Esophagus muscularis mucosa (tissue), 4 donors: Measurements from ENCODE around the gene BACE2. TPM values are rescaled to one million over a fixed set of nuclear protein-coding genes. Genes with fewer than 3 reads are reported as not detected.

Experiments
- DNase-seq: peaks from one replicate; pipeline ENCODE4 v3.0.0-alpha.2; 2017; ENCODE audit errors: extremely low spot score
- H3K27ac ChIP-seq, 4 donors: fragments of 200-600 bp; sonication (generic); replicated peaks in 1 of 4; 1 replicate in 3 of 4; 2 replicates in 1 of 4; pipeline ENCODE4 v1.5.1; 2016 to 2019; ENCODE audit warnings: mild to moderate bottlenecking in 1 of 4
- H3K27me3 ChIP-seq, 4 donors: fragments of 200-600 bp; sonication (generic); one replicate each; pipeline versions ENCODE4 v1.5.1 to v1.6.0; 2016 to 2019
- H3K36me3 ChIP-seq, 4 donors: fragments of 200-600 bp; sonication (generic); one replicate each; pipeline ENCODE4 v1.5.1; 2016 to 2019
- H3K4me1 ChIP-seq, 4 donors: fragments of 200-600 bp; sonication (generic); one replicate each; pipeline ENCODE4 v1.5.1; 2016 to 2019
- H3K4me3 ChIP-seq, 4 donors: fragments of 200-600 bp; sonication (generic); 1 replicate in 2 of 4; 2 replicates in 2 of 4; pipeline ENCODE4 v1.5.1; 2016 to 2019; ENCODE audit warnings: mild to moderate bottlenecking in 4 of 4, moderate library complexity in 1 of 4
- H3K9me3 ChIP-seq, 4 donors: fragments of 200-600 bp; sonication (generic); 1 replicate in 3 of 4; 2 replicates in 1 of 4; pipeline ENCODE4 v1.5.1; 2016 to 2019
- EP300 ChIP-seq: sonication (generic); formaldehyde crosslinking; IDR thresholded peaks from one replicate; pipeline ENCODE4 v1.6.1; 2017; ENCODE audit warnings: antibody characterized with exemption
- POLR2A ChIP-seq: fragments of 450-650 bp; IDR thresholded peaks from one replicate; pipeline ENCODE4 v1.6.1; 2017; ENCODE audit warnings: antibody characterized with exemption, moderate library complexity, mild to moderate bottlenecking, low read depth
- POLR2AphosphoS5 ChIP-seq, 2 donors: sonication (generic); formaldehyde crosslinking; IDR thresholded peaks; one replicate each; pipeline ENCODE4 v1.6.1; 2017; ENCODE audit warnings: antibody characterized with exemption in 2 of 2
- WGBS: methylation state at CpG from one replicate; pipeline ENCODE4 v1.1.5; 2018; 5-methylcytosine and 5-hydroxymethylcytosine counted together
- intact Hi-C: fragments of 100-400 bp; cut with DNase I; formaldehyde crosslinking; loops from one replicate; pipeline ENCODE4 v1.15.1; 2023
- total RNA-seq, 4 donors: library from RNA; depleted of rRNA; stranded (reverse); fragments of >200 nt; gene quantifications; one replicate each; pipeline versions ENCODE4 v1.1.0 to v1.2.1, GENCODE V29; 2016
- TF ChIP-seq, protein P1 (sequence below), 3 experiments: fragments of 200-600 bp in 2 of 3; fragments of 450-650 bp in 1 of 3; sonication (generic) in 2 of 3; IDR thresholded peaks; one replicate each; pipeline ENCODE4 v1.5.1; 2017 to 2019; ENCODE audit warnings: antibody characterized with exemption in 3 of 3, mild to moderate bottlenecking in 2 of 3, moderate library complexity in 1 of 3

Gene BACE2
- total RNA-seq, 4 donors from 2014 or later: 44.9 to 61.6 (median 58.2) TPM

DNA sequence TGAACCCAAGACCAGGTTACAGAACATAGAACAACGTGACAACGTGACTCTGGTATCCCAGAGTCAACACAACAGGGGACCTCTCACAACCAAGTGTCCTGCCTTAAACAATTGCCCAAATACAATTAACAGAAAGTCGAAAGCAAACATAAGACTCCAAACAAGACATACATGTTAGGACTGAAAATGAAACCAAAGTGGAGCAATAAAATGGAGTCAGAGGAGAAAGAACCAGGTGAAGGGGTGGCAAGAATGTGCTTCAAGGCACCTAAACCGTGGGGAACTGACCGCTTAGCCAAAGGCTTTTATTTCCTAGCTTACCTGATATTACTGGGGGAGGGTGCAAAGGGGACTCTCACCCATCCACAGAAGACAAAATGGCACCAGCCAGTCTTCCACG, 17.8 kb downstream of the BACE2 start:
- no peak for TF ChIP-seq POLR2A
- TF ChIP-seq POLR2AphosphoS5 (IDR thresholded peaks at IDR 0.05): no peak
- TF ChIP-seq, protein P1, sequence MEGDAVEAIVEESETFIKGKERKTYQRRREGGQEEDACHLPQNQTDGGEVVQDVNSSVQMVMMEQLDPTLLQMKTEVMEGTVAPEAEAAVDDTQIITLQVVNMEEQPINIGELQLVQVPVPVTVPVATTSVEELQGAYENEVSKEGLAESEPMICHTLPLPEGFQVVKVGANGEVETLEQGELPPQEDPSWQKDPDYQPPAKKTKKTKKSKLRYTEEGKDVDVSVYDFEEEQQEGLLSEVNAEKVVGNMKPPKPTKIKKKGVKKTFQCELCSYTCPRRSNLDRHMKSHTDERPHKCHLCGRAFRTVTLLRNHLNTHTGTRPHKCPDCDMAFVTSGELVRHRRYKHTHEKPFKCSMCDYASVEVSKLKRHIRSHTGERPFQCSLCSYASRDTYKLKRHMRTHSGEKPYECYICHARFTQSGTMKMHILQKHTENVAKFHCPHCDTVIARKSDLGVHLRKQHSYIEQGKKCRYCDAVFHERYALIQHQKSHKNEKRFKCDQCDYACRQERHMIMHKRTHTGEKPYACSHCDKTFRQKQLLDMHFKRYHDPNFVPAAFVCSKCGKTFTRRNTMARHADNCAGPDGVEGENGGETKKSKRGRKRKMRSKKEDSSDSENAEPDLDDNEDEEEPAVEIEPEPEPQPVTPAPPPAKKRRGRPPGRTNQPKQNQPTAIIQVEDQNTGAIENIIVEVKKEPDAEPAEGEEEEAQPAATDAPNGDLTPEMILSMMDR (IDR thresholded peaks at IDR 0.05): no peak
- TF ChIP-seq EP300: no peak
- no peaks in the 10 kb centered on the region for H3K27me3 ChIP-seq
- H3K9me3 ChIP-seq: no peaks in the 10 kb centered on the region
- H3K36me3 ChIP-seq: no peaks in the 10 kb centered on the region
- H3K4me3 ChIP-seq: no peak overlapping the region
- no peak for DNase-seq
- intact Hi-C loops: no loop called here
- WGBS: 87% methylated on average over 6 of the region's 6 CpGs
- H3K4me1 ChIP-seq: peaks cover 4 to 31% (median 18%) of the 10 kb centered on the region in 4 donors
- no peak overlapping the region for H3K27ac ChIP-seq

DNA sequence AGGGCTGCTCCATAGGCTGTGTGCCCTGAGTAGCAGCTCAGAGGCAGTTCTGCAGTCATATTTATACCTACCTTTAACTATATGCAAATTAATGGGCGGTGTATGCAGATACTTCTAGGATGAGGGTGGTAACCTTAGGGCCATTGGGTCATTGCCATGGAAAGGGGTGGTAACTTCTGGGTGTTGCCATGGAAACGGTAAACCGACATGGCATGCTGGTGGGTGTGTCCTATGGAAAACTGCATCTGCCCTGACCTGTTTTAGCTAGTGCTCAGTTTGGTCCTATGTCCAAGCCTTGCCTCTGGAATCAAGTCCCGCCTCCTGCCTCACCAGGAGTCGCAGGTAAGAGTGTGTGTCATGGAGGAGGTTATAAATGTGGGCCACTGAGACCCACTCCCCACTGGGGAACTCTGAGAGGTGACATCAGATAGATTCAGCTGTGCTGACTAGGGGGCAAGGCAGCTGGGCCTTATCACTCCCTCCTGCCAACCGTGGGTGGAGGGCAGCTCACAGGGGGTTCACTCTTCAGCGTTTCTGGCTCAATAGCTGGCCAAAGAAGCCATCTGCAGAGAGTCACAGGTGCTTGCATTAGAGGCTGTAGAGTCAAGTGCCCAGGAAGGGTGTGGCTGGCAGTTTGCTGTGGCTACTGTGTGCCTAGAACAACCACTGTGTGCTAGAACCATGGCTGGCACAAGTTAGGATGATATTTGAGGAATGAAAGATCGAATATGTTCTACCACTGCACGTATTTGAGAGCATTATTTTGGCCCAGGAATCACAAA, 19.0 kb downstream of the BACE2 start:
- no peak for DNase-seq
- Histone ChIP-seq H3K27me3 (no peaks in the 10 kb centered on the region), H3K9me3 (no peaks in the 10 kb centered on the region), H3K4me3 (no peak overlapping the region), H3K36me3 (no peaks in the 10 kb centered on the region), H3K27ac (no peak overlapping the region), H3K4me1 (peaks cover 4 to 19% (median 8%) of the 10 kb centered on the region in 4 donors)
- 75% methylated on average over 9 of the region's 9 CpGs for WGBS
- intact Hi-C loops: no loop called here
- TF ChIP-seq POLR2A (no peak), EP300 (no peak), POLR2AphosphoS5 (IDR thresholded peaks at IDR 0.05) (no peak)
- TF ChIP-seq, protein P1 (IDR thresholded peaks at IDR 0.05): no peak

DNA sequence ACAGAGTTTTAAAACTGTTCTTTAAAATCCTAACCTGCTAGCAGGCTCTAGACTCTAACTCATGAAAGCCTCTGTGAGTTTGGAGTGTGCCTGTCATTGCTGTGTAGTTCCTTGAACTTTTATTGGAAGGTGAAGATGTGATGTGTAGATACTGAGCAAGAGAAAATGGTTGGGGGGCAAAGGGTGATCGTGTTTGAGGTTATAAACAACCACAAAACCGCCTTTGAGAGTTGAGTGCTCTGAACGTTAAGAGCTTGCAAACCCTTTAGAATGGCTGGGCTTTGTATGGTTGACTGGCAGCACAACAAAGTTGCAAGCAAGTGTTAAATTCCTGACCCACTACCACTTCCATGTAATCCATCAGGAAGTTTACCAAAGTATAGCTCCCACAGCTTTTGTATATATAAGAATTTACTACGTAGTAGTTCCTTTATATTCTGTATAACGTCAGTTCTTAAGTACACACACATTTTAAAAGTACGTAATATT, 19.6 kb downstream of the BACE2 start:
- no peaks in the 10 kb centered on the region for H3K9me3 ChIP-seq
- TF ChIP-seq EP300: no peak
- TF ChIP-seq POLR2AphosphoS5 (IDR thresholded peaks at IDR 0.05): no peak
- no peak for TF ChIP-seq POLR2A
- TF ChIP-seq, protein P1 (IDR thresholded peaks at IDR 0.05): no peak
- WGBS: 81% methylated on average over 6 of the region's 6 CpGs
- DNase-seq: no peak
- H3K4me3 ChIP-seq: no peak overlapping the region
- H3K27ac ChIP-seq: no peak overlapping the region
- peaks cover 4 to 17% (median 8%) of the 10 kb centered on the region in 4 donors for H3K4me1 ChIP-seq
- H3K36me3 ChIP-seq: no peaks in the 10 kb centered on the region
- H3K27me3 ChIP-seq: no peaks in the 10 kb centered on the region
- intact Hi-C loops: no loop called here

DNA sequence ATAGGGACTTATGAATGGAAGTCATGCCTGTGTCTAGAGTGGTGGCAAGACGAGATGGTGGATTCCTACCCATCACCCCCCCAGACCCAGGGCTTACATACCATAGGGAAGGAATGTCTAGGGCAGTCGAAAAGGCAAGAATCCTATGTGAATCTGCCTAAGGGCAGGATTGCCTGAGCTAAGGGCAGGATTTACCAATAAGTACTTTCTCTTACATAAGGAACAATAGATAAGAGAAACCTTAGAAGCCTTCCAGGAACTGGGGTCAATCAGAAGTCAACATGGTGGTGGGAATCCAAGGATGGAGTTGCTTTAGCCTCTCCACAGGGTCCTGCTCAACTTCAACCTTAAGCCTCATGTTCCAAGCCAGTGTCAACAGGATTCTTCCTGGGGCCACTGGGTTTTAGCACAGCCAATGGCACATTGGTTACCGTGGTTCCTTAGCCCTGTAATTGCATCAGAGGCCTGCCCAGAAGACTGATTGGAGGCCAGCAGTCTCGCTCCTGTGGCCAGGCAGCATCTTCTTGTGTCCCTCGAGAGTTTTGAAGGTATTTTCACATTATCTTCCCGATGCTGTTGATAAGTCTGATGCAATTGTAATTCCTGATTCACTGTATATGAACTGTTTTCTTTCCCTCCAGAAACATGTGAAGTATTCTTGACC, 20.7 kb downstream of the BACE2 start:
- intact Hi-C loops: no loop called here
- WGBS: 88% methylated on average over 6 of the region's 6 CpGs
- Histone ChIP-seq H3K36me3 (no peaks in the 10 kb centered on the region), H3K4me3 (no peak overlapping the region), H3K27me3 (no peaks in the 10 kb centered on the region), H3K9me3 (no peaks in the 10 kb centered on the region), H3K4me1 (peaks cover 4 to 17% (median 8%) of the 10 kb centered on the region in 4 donors), H3K27ac (no peak overlapping the region)
- no peak for TF ChIP-seq POLR2AphosphoS5 (IDR thresholded peaks at IDR 0.05)
- TF ChIP-seq POLR2A: no peak
- TF ChIP-seq, protein P1 (IDR thresholded peaks at IDR 0.05): no peak
- no peak for TF ChIP-seq EP300
- no peak for DNase-seq
